Measurements from ENCODE around the gene SLC9A1. TPM values are rescaled to one million over a fixed set of nuclear protein-coding genes. Genes with fewer than 3 reads are reported as not detected.

The SLC9A1 gene
- total and polyA plus RNA-seq, 2 of the 8 experiments (the other 6 are each of a cell fraction or from before 2014, with no cell fraction given), result 11.3 to 25.1 TPM

DNA sequence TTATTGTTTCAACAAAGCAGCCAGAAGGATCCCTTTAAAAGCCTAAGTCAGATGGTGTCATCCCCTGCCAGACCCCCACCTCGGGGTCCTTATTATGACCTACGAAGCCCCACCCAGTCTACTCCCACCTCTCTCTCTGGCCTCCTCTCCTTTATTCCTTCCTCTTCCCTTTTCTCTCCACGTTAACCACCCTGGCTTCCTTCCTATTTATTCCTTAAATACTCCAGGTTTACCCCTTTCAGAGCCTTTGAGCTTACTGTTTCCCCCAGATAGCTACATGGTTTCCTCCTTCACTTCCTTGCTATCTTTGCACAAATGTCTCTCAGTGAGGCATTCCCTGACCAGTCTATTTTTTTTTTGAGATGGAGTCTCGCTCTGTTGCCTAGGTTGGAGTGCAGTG, 12.0 kb upstream of the SLC9A1 start:
- Histone ChIP-seq H3K14ac (ENCODE audit: insufficient read length) (no peak overlapping the region), H3K27ac (ENCODE audit: low read depth, low read length) (no peak overlapping the region), H3K4ac (replicated peaks; ENCODE audit: insufficient read length, low read depth, low read length) (no peak overlapping the region), H4K91ac (replicated peaks; ENCODE audit: insufficient read length, low read length) (no peak overlapping the region), H2BK15ac (ENCODE audit: low read length) (no peak overlapping the region), H3K79me2 (ENCODE audit: control insufficient read depth in 1 of 2, insufficient read depth in 2 of 2, low read length in 2 of 2) (no peaks in the 10 kb centered on the region), H4K8ac (ENCODE audit: extremely low read depth, insufficient read depth, low read length) (no peak overlapping the region), H3K4me3 (ENCODE audit: extremely low read depth in 1 of 4, insufficient read depth in 2 of 4, low read depth in 3 of 4, low read length in 4 of 4) (no peak overlapping the region), H3K9me3 (ENCODE audit: insufficient read depth in 2 of 2, low read depth in 1 of 2, low read length in 1 of 2) (no peaks in the 10 kb centered on the region), H2BK5ac (ENCODE audit: low read depth, low read length) (no peak overlapping the region), H3K23me2 (ENCODE audit: low read depth, low read length) (no peaks in the 10 kb centered on the region), H3K27me3 (replicated peaks in 1 of 4; ENCODE audit: control insufficient read depth in 3 of 4, extremely low read depth in 1 of 4, insufficient read depth in 3 of 4, low read length in 3 of 4) (no peaks in the 10 kb centered on the region), H3K56ac (replicated peaks; ENCODE audit: insufficient read length, low read depth, low read length) (no peak overlapping the region), H3K23ac (ENCODE audit: insufficient read length) (no peak overlapping the region), H3K36me3 (ENCODE audit: control insufficient read depth in 2 of 4, insufficient read depth in 4 of 4, low read length in 3 of 4) (no peaks in the 10 kb centered on the region), H4K20me1 (replicated peaks in 1 of 2; ENCODE audit: control insufficient read depth in 1 of 2, insufficient read depth in 2 of 2, low read length in 2 of 2) (no peaks in the 10 kb centered on the region), H2BK120ac (replicated peaks; ENCODE audit: low read depth, low read length) (no peak overlapping the region), H2AFZ (ENCODE audit: low read length) (no peak overlapping the region), H3K4me2 (ENCODE audit: insufficient read depth in 1 of 2, low read depth in 2 of 2, low read length in 2 of 2) (no peak overlapping the region), H4K5ac (ENCODE audit: insufficient read length, low read depth, low read length) (no peak overlapping the region), H2AK5ac (ENCODE audit: low read depth, low read length) (no peak overlapping the region), H3K79me1 (ENCODE audit: low read depth, low read length) (no peaks in the 10 kb centered on the region), H2BK20ac (ENCODE audit: low read length) (no peak overlapping the region), H2BK12ac (ENCODE audit: low read depth, low read length) (no peak overlapping the region), H3K9ac (replicated peaks in 1 of 4; ENCODE audit: extremely low read depth in 1 of 4, low read depth in 3 of 4, low read length in 3 of 4) (no peak overlapping the region), H3K4me1 (replicated peaks in 1 of 4; ENCODE audit: control insufficient read depth in 3 of 4, insufficient read depth in 4 of 4, low read length in 3 of 4) (no peaks in the 10 kb centered on the region), H3K18ac (ENCODE audit: extremely low read depth, low read length) (no peak overlapping the region)
- DNase-seq (ENCODE audit: low read depth in 1 of 2, low spot score in 2 of 2) (no peak), FAIRE-seq (no peak)
- WGBS, 2 experiments (ENCODE audit: extremely low coverage in 1 of 2, insufficient coverage in 1 of 2, insufficient read length in 1 of 2, insufficient replicate concordance in 2 of 2, low coverage in 1 of 2, low lambda C conversion rate in 2 of 2, missing lambda C conversion rate in 1 of 2), result 89 to 100% methylated on average over 1 to 4 of the region's 4 CpGs
- ChIA-PET POLR2A (ENCODE audit: partially characterized antibody) (interaction anchor here (6.2 kb wide), 1 partner anchor 11 kb away, joined by 47 read pairs; the partner anchor contains the start of gene SLC9A1), CTCF (ENCODE audit: partially characterized antibody) (interaction anchor here (0.6 to 2.0 kb wide), 3 partner anchors 22 to 51 kb away, joined by 3 to 5 read pairs (median 5); no protein-coding TSS in a partner anchor)
- TF ChIP-seq KDM4A (IDR thresholded peaks at IDR 0.05; ENCODE audit: low read depth, low read length, severe bottlenecking) (no peak), POU5F1 (IDR thresholded peaks at IDR 0.05; ENCODE audit: low read depth, low read length) (no peak), SAP30 (IDR thresholded peaks at IDR 0.05; ENCODE audit: insufficient read depth, insufficient replicate concordance, low read length) (no peak), PHF8 (conservative IDR thresholded peaks at IDR 0.05; ENCODE audit: low read depth, low read length) (no peak), KDM5A (IDR thresholded peaks at IDR 0.05; ENCODE audit: low read length) (no peak), CBX5 (IDR thresholded peaks at IDR 0.05; ENCODE audit: low read depth, low read length) (no peak), MAFK (IDR thresholded peaks at IDR 0.05; ENCODE audit: low read depth, low read length) (no peak), FOSL1 (IDR thresholded peaks at IDR 0.05; ENCODE audit: insufficient read depth, low read depth, low read length) (no peak), JUND (IDR thresholded peaks at IDR 0.05; ENCODE audit: low read length) (no peak), CBX8 (IDR thresholded peaks at IDR 0.05; ENCODE audit: borderline replicate concordance, low read depth, low read length) (no peak), CEBPB (IDR thresholded peaks at IDR 0.05; ENCODE audit: low read depth, low read length) (no peak), SP2 (IDR thresholded peaks at IDR 0.05; ENCODE audit: low read length) (no peak), SIN3A (conservative IDR thresholded peaks at IDR 0.05 in 1 of 2, IDR thresholded peaks at IDR 0.05 in 1 of 2; ENCODE audit: low read depth in 1 of 2, low read length in 2 of 2) (no peak), NANOG (IDR thresholded peaks at IDR 0.05; ENCODE audit: insufficient read depth, low read depth, low read length, poor library complexity, severe bottlenecking) (no peak), CHD1 (IDR thresholded peaks at IDR 0.05; ENCODE audit: low read depth, low read length) (no peak)

Measured in H1 (cell line).